Heart left ventricle (tissue), 13 donors: ENCODE measurements around the gene HEPN1.

ENCODE experiments used
- POLR2A ChIP-seq, 2 donors: fragments of 450-650 bp; IDR thresholded peaks; one replicate each; pipeline ENCODE4 v1.6.1; 2017; ENCODE audit warnings: antibody characterized with exemption in 2 of 2, mild to moderate bottlenecking in 2 of 2, moderate library complexity in 2 of 2
- TF ChIP-seq, protein P1 (sequence below), 12 donors: fragments of 200-600 bp; sonication (generic) in 4 of 12; IDR thresholded peaks; one replicate each; pipeline versions ENCODE4 v1.5.0 to v1.8.0; 2018 to 2022; ENCODE audit warnings: antibody characterized with exemption in 12 of 12, mild to moderate bottlenecking in 5 of 12
- donor health status: ischemic (EF 13 %, LVEDD 7.1; RV severe dilation, severe dysfunction).
- donor health status: DM: no; HTN: yes; CAD: no.
- donor health status: DM: no; HTN: no; CAD: no.
- donor health status: ischemic (EF 25% LVEDD 6.9; RV normal size, moderate dysfunction).
- donor health status: ischemic (EF 25% LVEDD 5.7; RV mildly dilated, moderate dysfunction).
- donor health status: ischemic (EF 35%, LVEDD 5.7; RV mildly dilated, moderate dysfunction).
- donor health status: nonischemic (EF 11% LVEDD 7.7; RV severe dilation, severe dysfunction).
- donor health status: DM: yes; HTN: yes; CAD: no.
- donor health status: PGD.
- donor health status: ischemic (EF 29% LVEDD 5.4; RV normal size, mild dysfunction).
- donor health status: nonischemic (EF 23%, LVEDD 6.1; RV moderate dilation, normal function).

DNA sequence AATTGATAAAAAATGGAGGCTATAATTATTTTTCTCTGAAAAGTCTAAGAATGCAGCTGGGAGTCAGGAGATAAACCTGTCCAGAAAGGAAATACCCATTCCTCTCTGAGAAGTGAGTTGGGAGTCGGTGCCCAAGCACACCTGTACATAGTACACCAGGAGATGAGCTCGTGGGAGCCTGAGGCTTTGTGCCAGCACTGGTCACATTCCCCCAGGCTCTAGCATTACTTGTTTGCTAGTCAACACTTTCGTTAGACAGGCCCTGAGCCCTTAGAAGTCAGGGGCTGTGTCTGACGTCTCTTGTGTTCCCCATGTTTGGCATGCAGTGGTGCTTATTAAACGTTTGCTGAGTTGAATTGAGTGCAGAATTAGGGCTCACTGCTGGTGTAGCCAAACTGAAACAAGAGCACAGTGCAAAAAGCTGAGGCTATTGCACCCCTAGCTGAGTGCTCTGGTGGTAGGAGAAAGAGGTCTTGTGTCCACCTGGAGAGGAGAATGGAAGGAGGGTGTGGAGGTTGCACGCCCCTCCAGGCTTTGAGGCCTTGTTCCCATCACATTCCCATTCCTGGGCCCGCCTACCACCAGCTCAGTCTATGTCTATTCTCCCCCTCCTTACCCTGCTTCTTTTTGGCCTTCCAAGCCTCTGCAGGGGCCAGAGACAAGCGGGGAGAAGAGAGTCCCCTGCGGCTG is 28.2 kb upstream of the HEPN1 start:
- TF ChIP-seq, protein P1, sequence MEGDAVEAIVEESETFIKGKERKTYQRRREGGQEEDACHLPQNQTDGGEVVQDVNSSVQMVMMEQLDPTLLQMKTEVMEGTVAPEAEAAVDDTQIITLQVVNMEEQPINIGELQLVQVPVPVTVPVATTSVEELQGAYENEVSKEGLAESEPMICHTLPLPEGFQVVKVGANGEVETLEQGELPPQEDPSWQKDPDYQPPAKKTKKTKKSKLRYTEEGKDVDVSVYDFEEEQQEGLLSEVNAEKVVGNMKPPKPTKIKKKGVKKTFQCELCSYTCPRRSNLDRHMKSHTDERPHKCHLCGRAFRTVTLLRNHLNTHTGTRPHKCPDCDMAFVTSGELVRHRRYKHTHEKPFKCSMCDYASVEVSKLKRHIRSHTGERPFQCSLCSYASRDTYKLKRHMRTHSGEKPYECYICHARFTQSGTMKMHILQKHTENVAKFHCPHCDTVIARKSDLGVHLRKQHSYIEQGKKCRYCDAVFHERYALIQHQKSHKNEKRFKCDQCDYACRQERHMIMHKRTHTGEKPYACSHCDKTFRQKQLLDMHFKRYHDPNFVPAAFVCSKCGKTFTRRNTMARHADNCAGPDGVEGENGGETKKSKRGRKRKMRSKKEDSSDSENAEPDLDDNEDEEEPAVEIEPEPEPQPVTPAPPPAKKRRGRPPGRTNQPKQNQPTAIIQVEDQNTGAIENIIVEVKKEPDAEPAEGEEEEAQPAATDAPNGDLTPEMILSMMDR (IDR thresholded peaks at IDR 0.05), result no peak
- TF ChIP-seq POLR2A (IDR thresholded peaks at IDR 0.05), result no peak
